H9 (cell line): Measurements from ENCODE around the gene GALNT9. TPM values are rescaled to one million over a fixed set of nuclear protein-coding genes. Genes with fewer than 3 reads are reported as not detected.
A peak's percentile ranks its signal among the peaks of the same experiment; 100 is the strongest.

ENCODE experiments used
- DNase-seq: peaks from one replicate; pipeline ENCODE4 v3.0.0-alpha.2; 2017
- H2AFZ ChIP-seq: one replicate; pipeline ENCODE4 v1.6.1; 2013; ENCODE audit warnings: mild to moderate bottlenecking, low read length, control low read depth, moderate library complexity
- H2AK5ac ChIP-seq: 2 replicates; pipeline ENCODE4 v1.6.1; 2013; ENCODE audit warnings: low read length, control low read depth, mixed read lengths; ENCODE audit not compliant: insufficient read length
- H2BK120ac ChIP-seq: one replicate; pipeline ENCODE4 v1.6.1; 2013; ENCODE audit warnings: low read depth, mild to moderate bottlenecking, low read length, control low read depth, inconsistent platforms; ENCODE audit not compliant: poor library complexity, severe bottlenecking
- H2BK12ac ChIP-seq: 2 replicates; pipeline ENCODE4 v1.6.1; 2013; ENCODE audit warnings: low read length, control low read depth, mixed read lengths, low read depth; ENCODE audit not compliant: insufficient read length
- H2BK15ac ChIP-seq: 2 replicates; pipeline ENCODE4 v1.6.1; 2013; ENCODE audit warnings: low read depth, low read length, control low read depth
- H2BK20ac ChIP-seq: one replicate; pipeline ENCODE4 v1.6.1; 2013; ENCODE audit warnings: low read depth, mild to moderate bottlenecking, low read length, control low read depth, inconsistent platforms; ENCODE audit not compliant: poor library complexity, severe bottlenecking
- H2BK5ac ChIP-seq: 2 replicates; pipeline ENCODE4 v1.6.1; 2013; ENCODE audit warnings: low read length, control low read depth, mixed read lengths; ENCODE audit not compliant: insufficient read length
- H3K14ac ChIP-seq: 2 replicates; pipeline ENCODE4 v1.6.1; 2013; ENCODE audit warnings: low read length, control low read depth; ENCODE audit not compliant: insufficient read depth
- H3K18ac ChIP-seq: 2 replicates; pipeline ENCODE4 v1.6.1; 2013; ENCODE audit warnings: low read depth, mild to moderate bottlenecking, mixed read lengths, low read length, control low read depth; ENCODE audit not compliant: insufficient read length
- H3K23ac ChIP-seq: 2 replicates; pipeline ENCODE4 v1.6.1; 2013; ENCODE audit warnings: low read length, control low read depth, mixed read lengths, low read depth; ENCODE audit not compliant: insufficient read length
- H3K23me2 ChIP-seq: 2 replicates; pipeline ENCODE4 v1.6.1; 2013; ENCODE audit warnings: low read depth, mild to moderate bottlenecking, mixed read lengths, low read length, control low read depth; ENCODE audit not compliant: insufficient read length, poor library complexity, severe bottlenecking
- H3K27ac ChIP-seq: 2 replicates; pipeline ENCODE4 v1.5.1; 2013; ENCODE audit warnings: low read length, control low read depth, mixed read lengths, low read depth; ENCODE audit not compliant: insufficient read length
- H3K27me3 ChIP-seq: 2 replicates; pipeline ENCODE4 v1.6.1; 2013; ENCODE audit warnings: low read length, control low read depth, inconsistent platforms; ENCODE audit not compliant: insufficient read depth
- H3K4ac ChIP-seq: 2 replicates; pipeline ENCODE4 v1.6.1; 2013; ENCODE audit warnings: low read depth, mild to moderate bottlenecking, control low read depth, inconsistent platforms, low read length, moderate library complexity
- H3K4me1 ChIP-seq: 2 replicates; pipeline ENCODE4 v1.6.1; 2013; ENCODE audit warnings: low read length, control low read depth, inconsistent platforms; ENCODE audit not compliant: insufficient read depth
- H3K4me2 ChIP-seq: 2 replicates; pipeline ENCODE4 v1.6.1; 2013; ENCODE audit warnings: low read length, control low read depth, mixed read lengths; ENCODE audit not compliant: insufficient read length, insufficient read depth
- H3K56ac ChIP-seq: 2 replicates; pipeline ENCODE4 v1.6.1; 2013; ENCODE audit warnings: low read depth, mild to moderate bottlenecking, mixed read lengths, low read length, control low read depth; ENCODE audit not compliant: insufficient read length
- H3K79me1 ChIP-seq: 2 replicates; pipeline ENCODE4 v1.6.1; 2013; ENCODE audit warnings: low read depth, mild to moderate bottlenecking, moderate library complexity, low read length, control low read depth, inconsistent platforms; ENCODE audit not compliant: insufficient read depth, poor library complexity, severe bottlenecking
- H3K79me2 ChIP-seq: 2 replicates; pipeline ENCODE4 v1.6.1; 2013; ENCODE audit warnings: low read length, control low read depth, inconsistent platforms; ENCODE audit not compliant: insufficient read depth
- H3K9ac ChIP-seq: 2 replicates; pipeline ENCODE4 v1.6.1; 2013; ENCODE audit warnings: low read length, control low read depth, mixed read lengths; ENCODE audit not compliant: insufficient read length; ENCODE audit errors: extremely low read depth
- H3K9me3 ChIP-seq: one replicate; pipeline ENCODE4 v1.6.1; 2013; ENCODE audit warnings: low read depth, low read length, inconsistent platforms; ENCODE audit not compliant: control insufficient read depth
- H3T11ph ChIP-seq: one replicate; pipeline ENCODE4 v1.6.1; 2013; ENCODE audit warnings: mild to moderate bottlenecking, low read length, control low read depth, inconsistent platforms
- H4K20me1 ChIP-seq: one replicate; pipeline ENCODE4 v1.6.1; 2013; ENCODE audit not compliant: control insufficient read depth, insufficient read length, insufficient read depth
- H4K5ac ChIP-seq: 2 replicates; pipeline ENCODE4 v1.6.1; 2013; ENCODE audit warnings: low read depth, mild to moderate bottlenecking, mixed read lengths, low read length, control low read depth; ENCODE audit not compliant: insufficient read length
- H4K8ac ChIP-seq: replicated peaks from 2 replicates; pipeline ENCODE4 v1.6.1; 2013; ENCODE audit warnings: low read length, control low read depth, mixed read lengths, low read depth; ENCODE audit not compliant: insufficient read length
- H4K91ac ChIP-seq: 2 replicates; pipeline ENCODE4 v1.6.1; 2013; ENCODE audit warnings: low read depth, mild to moderate bottlenecking, moderate library complexity, mixed read lengths, low read length, control low read depth; ENCODE audit not compliant: insufficient read length
- H3K27ac Mint-ChIP-seq, 3 experiments: 2 replicates in 2 of 3; 3 replicates in 1 of 3; pipeline ENCODE4 v1.8.0; 2020 to 2021; ENCODE audit warnings: mixed read lengths in 3 of 3, mild to moderate bottlenecking in 1 of 3, moderate library complexity in 1 of 3
- H3K27me3 Mint-ChIP-seq: 2 replicates; pipeline ENCODE4 v1.8.0; 2021; ENCODE audit warnings: low read depth, mild to moderate bottlenecking, moderate library complexity, mixed read lengths
- H3K36me3 Mint-ChIP-seq, 3 experiments: 2 replicates in 2 of 3; 3 replicates in 1 of 3; pipeline ENCODE4 v1.8.0; 2020 to 2021; ENCODE audit warnings: low read depth in 3 of 3, mixed read lengths in 3 of 3; ENCODE audit not compliant: insufficient read depth in 1 of 3
- H3K4me1 Mint-ChIP-seq, 2 experiments: 2 replicates each; pipeline ENCODE4 v1.8.0; 2020; ENCODE audit warnings: mixed read lengths in 2 of 2
- H3K4me3 Mint-ChIP-seq, 2 experiments: 2 replicates in 1 of 2; 3 replicates in 1 of 2; pipeline ENCODE4 v1.8.0; 2020 to 2021; ENCODE audit warnings: mild to moderate bottlenecking in 2 of 2, mixed read lengths in 2 of 2, moderate library complexity in 1 of 2
- H3K9me3 Mint-ChIP-seq, 2 experiments: 2 replicates in 1 of 2; 3 replicates in 1 of 2; pipeline ENCODE4 v1.8.0; 2020; ENCODE audit warnings: mild to moderate bottlenecking in 2 of 2, mixed read lengths in 2 of 2, moderate library complexity in 1 of 2
- CTCF ChIP-seq: fragments of 200-600 bp; sonication (generic); conservative IDR thresholded peaks from 3 replicates; pipeline ENCODE4 v1.8.0; 2021; ENCODE audit warnings: antibody characterized with exemption, mild to moderate bottlenecking
- WGBS: extraction: QIAGEN DNeasy Blood & Tissue Kit; methylation state at CpG from one replicate; pipeline ENCODE4 v1.1.7; 2013; ENCODE audit warnings: missing lambda C conversion rate, low lambda C conversion rate, mixed read lengths; ENCODE audit not compliant: insufficient read length; ENCODE audit errors: extremely low coverage; 5-methylcytosine and 5-hydroxymethylcytosine counted together
- total RNA-seq: library from RNA; stranded (reverse); gene quantifications from 2 replicates; pipeline ENCODE4 v1.2.1, GENCODE V29; 2021

GALNT9 gene
- total RNA-seq, 1 experiment from 2014 or later: 0.35 TPM

GRCh38 chr12:132302466-132303358 lies 26.7 kb downstream of the GALNT9 start:
- no peaks in the 10 kb centered on the region for H4K20me1 ChIP-seq
- no peak overlapping the region for H2AFZ ChIP-seq
- WGBS: no CpG with 5 or more reads among the region's 30 CpGs
- H3K56ac ChIP-seq: no peak overlapping the region
- no peak overlapping the region for H2BK20ac ChIP-seq
- H3K27me3 ChIP-seq: peaks cover 9% of the 10 kb centered on the region; the same call in 1 of the 2 replicates
- no peak for DNase-seq
- no peaks in the 10 kb centered on the region for H3K79me1 ChIP-seq
- no peaks in the 10 kb centered on the region for H3K4me1 ChIP-seq
- no peak overlapping the region for H4K5ac ChIP-seq
- H3K23ac ChIP-seq: no peak overlapping the region
- H3K18ac ChIP-seq: no peak overlapping the region
- Mint-ChIP-seq H3K27me3 (peaks cover 56% of the 10 kb centered on the region), H3K4me1 (no peaks in the 10 kb centered on the region), H3K36me3 (no peaks in the 10 kb centered on the region), H3K9me3 (no peaks in the 10 kb centered on the region; a peak in 1 of 5 replicates), H3K27ac (peak overlapping the region in 1 of 3 experiments; percentile 46; a peak in 1 of 7 replicates), H3K4me3 (no peak overlapping the region)
- H2BK12ac ChIP-seq: no peak overlapping the region
- H4K91ac ChIP-seq: no peak overlapping the region
- H3K14ac ChIP-seq: no peak overlapping the region
- no peak overlapping the region for H2BK15ac ChIP-seq
- no peak overlapping the region for H3K4ac ChIP-seq
- TF ChIP-seq CTCF: no peak
- no peak overlapping the region for H2BK120ac ChIP-seq
- no peak overlapping the region for H2AK5ac ChIP-seq
- no peak overlapping the region for H2BK5ac ChIP-seq
- no peaks in the 10 kb centered on the region for H3K23me2 ChIP-seq
- no peak overlapping the region for H4K8ac ChIP-seq
- no peak overlapping the region for H3K4me2 ChIP-seq
- no peak overlapping the region for H3T11ph ChIP-seq
- H3K79me2 ChIP-seq: no peaks in the 10 kb centered on the region
- no peak overlapping the region for H3K9ac ChIP-seq
- H3K27ac ChIP-seq: no peak overlapping the region
- H3K9me3 ChIP-seq: no peaks in the 10 kb centered on the region
